ENCODE results near the gene CNTNAP4. TPM values are rescaled to one million over a fixed set of nuclear protein-coding genes. Genes with fewer than 3 reads are reported as not detected.

The CNTNAP4 gene
- total and polyA plus RNA-seq, 2 of the 8 experiments (the other 6 are each of a cell fraction or from before 2014, with no cell fraction given), result not detected

GRCh38 chr16:76351441-76351840 lies 74.2 kb downstream of the CNTNAP4 start:
- no peak overlapping the region for H4K91ac ChIP-seq (replicated peaks; ENCODE audit: insufficient read length, low read length)
- H4K5ac ChIP-seq (ENCODE audit: insufficient read length, low read depth, low read length), result no peak overlapping the region
- H3K9me3 ChIP-seq (ENCODE audit: insufficient read depth in 2 of 2, low read depth in 1 of 2, low read length in 1 of 2), result no peaks in the 10 kb centered on the region
- ChIA-PET CTCF (ENCODE audit: partially characterized antibody) (interaction anchor here (0.6 to 0.7 kb wide), 2 partner anchors 25 to 334 kb away, joined by 3 read pairs; no protein-coding TSS in a partner anchor), POLR2A (ENCODE audit: partially characterized antibody) (no interaction called here)
- no peak overlapping the region for H2BK5ac ChIP-seq (ENCODE audit: low read depth, low read length)
- no peaks in the 10 kb centered on the region for H3K4me1 ChIP-seq (replicated peaks in 1 of 4; ENCODE audit: control insufficient read depth in 3 of 4, insufficient read depth in 4 of 4, low read length in 3 of 4)
- WGBS, 2 experiments (ENCODE audit: extremely low coverage in 1 of 2, insufficient coverage in 1 of 2, insufficient read length in 1 of 2, insufficient replicate concordance in 2 of 2, low coverage in 1 of 2, low lambda C conversion rate in 2 of 2, missing lambda C conversion rate in 1 of 2), result 91% methylated on average over 5 of the region's 5 CpGs; no CpG with 5 or more reads in 1 of the 2 experiments
- H4K8ac ChIP-seq (ENCODE audit: extremely low read depth, insufficient read depth, low read length), result no peak overlapping the region
- no peak overlapping the region for H2AK5ac ChIP-seq (ENCODE audit: low read depth, low read length)
- H2AFZ ChIP-seq (ENCODE audit: low read length), result no peak overlapping the region
- H4K20me1 ChIP-seq (replicated peaks in 1 of 2; ENCODE audit: control insufficient read depth in 1 of 2, insufficient read depth in 2 of 2, low read length in 2 of 2), result no peaks in the 10 kb centered on the region
- H2BK20ac ChIP-seq (ENCODE audit: low read length), result no peak overlapping the region
- H3K4ac ChIP-seq (replicated peaks; ENCODE audit: insufficient read length, low read depth, low read length), result no peak overlapping the region
- no peak overlapping the region for H2BK15ac ChIP-seq (ENCODE audit: low read length)
- H3K79me2 ChIP-seq (ENCODE audit: control insufficient read depth in 1 of 2, insufficient read depth in 2 of 2, low read length in 2 of 2), result no peaks in the 10 kb centered on the region
- no peak overlapping the region for H2BK12ac ChIP-seq (ENCODE audit: low read depth, low read length)
- no peak overlapping the region for H3K9ac ChIP-seq (replicated peaks in 1 of 4; ENCODE audit: extremely low read depth in 1 of 4, low read depth in 3 of 4, low read length in 3 of 4)
- FAIRE-seq, result no peak
- no peak overlapping the region for H3K4me2 ChIP-seq (ENCODE audit: insufficient read depth in 1 of 2, low read depth in 2 of 2, low read length in 2 of 2)
- H3K27me3 ChIP-seq (replicated peaks in 1 of 4; ENCODE audit: control insufficient read depth in 3 of 4, extremely low read depth in 1 of 4, insufficient read depth in 3 of 4, low read length in 3 of 4), result peaks cover 0 to 1% (median 0%) of the 10 kb centered on the region in 4 experiments; a peak in 1 of 7 replicates
- H3K56ac ChIP-seq (replicated peaks; ENCODE audit: insufficient read length, low read depth, low read length), result no peak overlapping the region
- H3K23me2 ChIP-seq (ENCODE audit: low read depth, low read length), result peaks cover 1% of the 10 kb centered on the region; the same call in 1 of the 2 replicates
- H2BK120ac ChIP-seq (replicated peaks; ENCODE audit: low read depth, low read length), result no peak overlapping the region
- no peaks in the 10 kb centered on the region for H3K36me3 ChIP-seq (ENCODE audit: control insufficient read depth in 2 of 4, insufficient read depth in 4 of 4, low read length in 3 of 4)
- H3K14ac ChIP-seq (ENCODE audit: insufficient read length), result no peak overlapping the region
- no peak overlapping the region for H3K4me3 ChIP-seq (ENCODE audit: extremely low read depth in 1 of 4, insufficient read depth in 2 of 4, low read depth in 3 of 4, low read length in 4 of 4)
- no peak for DNase-seq (ENCODE audit: low read depth in 1 of 2, low spot score in 2 of 2)
- H3K23ac ChIP-seq (ENCODE audit: insufficient read length), result no peak overlapping the region
- no peak overlapping the region for H3K27ac ChIP-seq (ENCODE audit: low read depth, low read length)
- no peaks in the 10 kb centered on the region for H3K79me1 ChIP-seq (ENCODE audit: low read depth, low read length)
- no peak overlapping the region for H3K18ac ChIP-seq (ENCODE audit: extremely low read depth, low read length)
- TF ChIP-seq BCL11A (IDR thresholded peaks at IDR 0.05; ENCODE audit: low read depth in 2 of 2, low read length in 2 of 2) (no peak), KDM1A (IDR thresholded peaks at IDR 0.05; ENCODE audit: borderline replicate concordance, low read length) (no peak), ZNF274 (IDR thresholded peaks at IDR 0.05; ENCODE audit: borderline replicate concordance, extremely low read depth, low read length) (no peak), SP4 (IDR thresholded peaks at IDR 0.05; ENCODE audit: low read length) (no peak), EP300 (IDR thresholded peaks at IDR 0.05; ENCODE audit: borderline replicate concordance in 1 of 2, low read depth in 2 of 2, low read length in 2 of 2) (no peak), TEAD4 (IDR thresholded peaks at IDR 0.05; ENCODE audit: low read depth, low read length) (no peak), CHD1 (IDR thresholded peaks at IDR 0.05; ENCODE audit: low read depth, low read length) (no peak), SUZ12 (IDR thresholded peaks at IDR 0.05; ENCODE audit: low read length) (no peak), POLR2A (IDR thresholded peaks at IDR 0.05; ENCODE audit: control extremely low read depth in 1 of 2, low read depth in 2 of 2, low read length in 2 of 2) (no peak), POU5F1 (IDR thresholded peaks at IDR 0.05; ENCODE audit: low read depth, low read length) (no peak), SIX5 (IDR thresholded peaks at IDR 0.05; ENCODE audit: low read depth, low read length) (no peak)
- TF ChIP-seq, protein P1, sequence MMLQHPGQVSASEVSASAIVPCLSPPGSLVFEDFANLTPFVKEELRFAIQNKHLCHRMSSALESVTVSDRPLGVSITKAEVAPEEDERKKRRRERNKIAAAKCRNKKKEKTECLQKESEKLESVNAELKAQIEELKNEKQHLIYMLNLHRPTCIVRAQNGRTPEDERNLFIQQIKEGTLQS (IDR thresholded peaks at IDR 0.05; ENCODE audit: insufficient read depth, low read depth, low read length), result no peak
- TF ChIP-seq, protein P2, sequence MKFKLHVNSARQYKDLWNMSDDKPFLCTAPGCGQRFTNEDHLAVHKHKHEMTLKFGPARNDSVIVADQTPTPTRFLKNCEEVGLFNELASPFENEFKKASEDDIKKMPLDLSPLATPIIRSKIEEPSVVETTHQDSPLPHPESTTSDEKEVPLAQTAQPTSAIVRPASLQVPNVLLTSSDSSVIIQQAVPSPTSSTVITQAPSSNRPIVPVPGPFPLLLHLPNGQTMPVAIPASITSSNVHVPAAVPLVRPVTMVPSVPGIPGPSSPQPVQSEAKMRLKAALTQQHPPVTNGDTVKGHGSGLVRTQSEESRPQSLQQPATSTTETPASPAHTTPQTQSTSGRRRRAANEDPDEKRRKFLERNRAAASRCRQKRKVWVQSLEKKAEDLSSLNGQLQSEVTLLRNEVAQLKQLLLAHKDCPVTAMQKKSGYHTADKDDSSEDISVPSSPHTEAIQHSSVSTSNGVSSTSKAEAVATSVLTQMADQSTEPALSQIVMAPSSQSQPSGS (IDR thresholded peaks at IDR 0.05; ENCODE audit: low read length), result no peak
